ENCODE results near the gene CLDN12. TPM values are rescaled to one million over a fixed set of nuclear protein-coding genes. Genes with fewer than 3 reads are reported as not detected.

CLDN12 gene
- total and polyA plus RNA-seq, 2 of the 4 experiments (the other 2 are of a cell fraction): 33.4 to 46.4 TPM

DNA sequence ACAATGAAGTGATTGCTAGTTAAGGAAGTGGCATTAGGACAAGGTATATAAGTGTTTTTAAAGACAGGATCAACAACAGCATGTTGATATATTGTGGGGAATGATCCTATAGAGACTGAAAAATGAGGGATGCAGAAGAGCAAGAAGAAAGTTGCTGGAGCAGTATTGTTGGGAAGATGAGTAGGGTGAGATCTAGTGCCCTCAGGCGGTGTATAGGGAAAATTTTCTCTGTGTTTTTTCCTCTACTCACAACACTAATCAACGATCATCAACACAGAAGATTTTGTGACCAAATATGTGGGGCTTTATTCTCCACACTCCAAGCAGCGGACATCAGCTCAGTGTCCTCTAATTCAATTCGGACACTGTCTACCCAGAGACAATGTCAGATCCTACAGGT is 56.6 kb downstream of the CLDN12 start:
- CTCF ChIA-PET: no interaction called here
- no peak overlapping the region for H2BK15ac ChIP-seq (ENCODE audit: low read depth, low read length)
- WGBS, 2 experiments (ENCODE audit: extremely low coverage in 2 of 2, insufficient read length in 1 of 2): 80% methylated on average over 3 of the region's 4 CpGs; no CpG with 5 or more reads in 1 of the 2 experiments
- H3K4me2 ChIP-seq (ENCODE audit: low read depth, low read length): no peak overlapping the region
- no peak overlapping the region for H3K4me3 ChIP-seq (ENCODE audit: insufficient read depth, low read depth, low read length)
- H4K20me1 ChIP-seq (ENCODE audit: insufficient read depth, low read length): no peaks in the 10 kb centered on the region
- no TSS peak for BruUV-seq (replicated peaks)
- H3K9ac ChIP-seq (ENCODE audit: low read depth, low read length): no peak overlapping the region
- no peak overlapping the region for H3K14ac ChIP-seq (replicated peaks; ENCODE audit: low read depth, low read length)
- dilution Hi-C loops (cut with HindIII; ENCODE audit: low sequenced_read_pairs, unreplicated experiment): no loop called here
- no peak overlapping the region for H2BK20ac ChIP-seq (ENCODE audit: low read depth, low read length)
- H3K36me3 ChIP-seq (ENCODE audit: control insufficient read depth, insufficient read depth, low read length): no peaks in the 10 kb centered on the region
- no peak overlapping the region for H3K27ac ChIP-seq (ENCODE audit: insufficient read depth, low read length)
- ATAC-seq (ENCODE audit: low read depth) (peak; percentile 50; the same call in 1 of the 2 replicates), DNase-seq (peak; percentile 8)
- H3K4ac ChIP-seq (ENCODE audit: low read depth, low read length): no peak overlapping the region
- POLR2A ChIA-PET (ENCODE audit: unreplicated experiment): no interaction called here
- H2BK5ac ChIP-seq (ENCODE audit: low read depth, low read length, poor library complexity, severe bottlenecking): no peak overlapping the region
- H3K18ac ChIP-seq (ENCODE audit: low read depth, low read length): no peak overlapping the region
- in situ Hi-C loops (cut with MboI; ENCODE audit: low sequenced_read_pairs): loop anchor here (10.0 kb wide), 1 partner anchor 565 kb away; no protein-coding TSS in a partner anchor
- H3K79me1 ChIP-seq (ENCODE audit: low read depth in 1 of 2, low read length in 2 of 2): no peaks in the 10 kb centered on the region
- no peak overlapping the region for H3K56ac ChIP-seq (ENCODE audit: extremely low read depth, insufficient read depth, low read length)
- intact Hi-C loops (cut with micrococcal nuclease): loop anchor here (10.0 kb wide), 1 partner anchor 305 kb away; no protein-coding TSS in a partner anchor
- peaks cover 4% of the 10 kb centered on the region; the same call in 1 of the 2 replicates for H3K9me3 ChIP-seq (ENCODE audit: control insufficient read depth, insufficient read depth, low read length)
- no peaks in the 10 kb centered on the region for H3K4me1 ChIP-seq (ENCODE audit: control insufficient read depth, insufficient read depth, low read length)
- no peak overlapping the region for H2AFZ ChIP-seq (replicated peaks; ENCODE audit: low read length, poor library complexity)
- H2AK5ac ChIP-seq (ENCODE audit: low read depth, low read length): no peak overlapping the region
- no peak overlapping the region for H4K8ac ChIP-seq (ENCODE audit: low read depth in 2 of 2, low read length in 2 of 2)
- TF ChIP-seq BHLHE40 (IDR thresholded peaks at IDR 0.05; ENCODE audit: low read depth, low read length) (no peak), MAFK (IDR thresholded peaks at IDR 0.05; ENCODE audit: low read depth, low read length) (no peak), RFX5 (IDR thresholded peaks at IDR 0.05; ENCODE audit: low read depth, low read length) (no peak), POLR2A (IDR thresholded peaks at IDR 0.05; ENCODE audit: low read depth, low read length) (no peak), FOS (IDR thresholded peaks at IDR 0.05; ENCODE audit: low read depth, low read length) (no peak), MAZ (IDR thresholded peaks at IDR 0.05; ENCODE audit: borderline replicate concordance, low read depth, low read length) (no peak)
- TF ChIP-seq, protein P1, sequence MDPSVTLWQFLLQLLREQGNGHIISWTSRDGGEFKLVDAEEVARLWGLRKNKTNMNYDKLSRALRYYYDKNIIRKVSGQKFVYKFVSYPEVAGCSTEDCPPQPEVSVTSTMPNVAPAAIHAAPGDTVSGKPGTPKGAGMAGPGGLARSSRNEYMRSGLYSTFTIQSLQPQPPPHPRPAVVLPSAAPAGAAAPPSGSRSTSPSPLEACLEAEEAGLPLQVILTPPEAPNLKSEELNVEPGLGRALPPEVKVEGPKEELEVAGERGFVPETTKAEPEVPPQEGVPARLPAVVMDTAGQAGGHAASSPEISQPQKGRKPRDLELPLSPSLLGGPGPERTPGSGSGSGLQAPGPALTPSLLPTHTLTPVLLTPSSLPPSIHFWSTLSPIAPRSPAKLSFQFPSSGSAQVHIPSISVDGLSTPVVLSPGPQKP (IDR thresholded peaks at IDR 0.05; ENCODE audit: borderline replicate concordance, low read depth, low read length): no peak
- TF ChIP-seq, protein P2, sequence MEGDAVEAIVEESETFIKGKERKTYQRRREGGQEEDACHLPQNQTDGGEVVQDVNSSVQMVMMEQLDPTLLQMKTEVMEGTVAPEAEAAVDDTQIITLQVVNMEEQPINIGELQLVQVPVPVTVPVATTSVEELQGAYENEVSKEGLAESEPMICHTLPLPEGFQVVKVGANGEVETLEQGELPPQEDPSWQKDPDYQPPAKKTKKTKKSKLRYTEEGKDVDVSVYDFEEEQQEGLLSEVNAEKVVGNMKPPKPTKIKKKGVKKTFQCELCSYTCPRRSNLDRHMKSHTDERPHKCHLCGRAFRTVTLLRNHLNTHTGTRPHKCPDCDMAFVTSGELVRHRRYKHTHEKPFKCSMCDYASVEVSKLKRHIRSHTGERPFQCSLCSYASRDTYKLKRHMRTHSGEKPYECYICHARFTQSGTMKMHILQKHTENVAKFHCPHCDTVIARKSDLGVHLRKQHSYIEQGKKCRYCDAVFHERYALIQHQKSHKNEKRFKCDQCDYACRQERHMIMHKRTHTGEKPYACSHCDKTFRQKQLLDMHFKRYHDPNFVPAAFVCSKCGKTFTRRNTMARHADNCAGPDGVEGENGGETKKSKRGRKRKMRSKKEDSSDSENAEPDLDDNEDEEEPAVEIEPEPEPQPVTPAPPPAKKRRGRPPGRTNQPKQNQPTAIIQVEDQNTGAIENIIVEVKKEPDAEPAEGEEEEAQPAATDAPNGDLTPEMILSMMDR (conservative IDR thresholded peaks at IDR 0.05; ENCODE audit: low read depth, low read length): no peak; the same call in 1 of the 2 replicates
- H2AK9ac ChIP-seq (replicated peaks; ENCODE audit: low read depth, low read length, poor library complexity): no peak overlapping the region
- H4K91ac ChIP-seq (ENCODE audit: insufficient read depth, low read depth, low read length): no peak overlapping the region
- no peaks in the 10 kb centered on the region for H3K27me3 ChIP-seq (ENCODE audit: control insufficient read depth, insufficient read depth, low read length)
- no peak overlapping the region for H2BK120ac ChIP-seq (ENCODE audit: low read depth, low read length)
- no peaks in the 10 kb centered on the region for H3K9me1 ChIP-seq (ENCODE audit: insufficient read depth, low read length)
- H3K23ac ChIP-seq (ENCODE audit: low read depth, low read length): no peak overlapping the region
- H4K5ac ChIP-seq (ENCODE audit: low read depth, low read length): no peak overlapping the region

Data from IMR-90 (cell line).